GM23338 (cell line): ENCODE results near the gene RHOF. TPM values are rescaled to one million over a fixed set of nuclear protein-coding genes. Genes with fewer than 3 reads are reported as not detected.

Experiments
- ATAC-seq: fragments of 200-7000 bp; cut with Tn5 transposase; 3 replicates; pipeline ENCODE4 v1.9.1; 2020
- DNase-seq: peaks from one replicate; pipeline ENCODE4 v3.0.0-alpha.2; 2015; ENCODE audit warnings: low spot score
- H2AFZ ChIP-seq: fragments of 200-600 bp; sonication (generic); 2 replicates; pipeline ENCODE4 v1.8.0; 2016; ENCODE audit warnings: antibody characterized with exemption, mild to moderate bottlenecking, moderate library complexity
- H3F3A ChIP-seq: fragments of 200-600 bp; sonication (generic); replicated peaks from 2 replicates; pipeline ENCODE4 v1.8.0; 2017; ENCODE audit warnings: antibody characterized with exemption, mixed run types, low read depth
- H3K27ac ChIP-seq: fragments of 200-600 bp; sonication (generic); 2 replicates; pipeline ENCODE4 v1.6.1; 2016; ENCODE audit warnings: low read depth
- H3K27me3 ChIP-seq: fragments of 200-600 bp; sonication (generic); 2 replicates; pipeline ENCODE4 v1.8.0; 2016; ENCODE audit warnings: mild to moderate bottlenecking, mixed run types, moderate library complexity; ENCODE audit not compliant: insufficient read depth
- H3K36me3 ChIP-seq: fragments of 200-600 bp; sonication (generic); 2 replicates; pipeline ENCODE4 v1.8.0; 2016; ENCODE audit warnings: mild to moderate bottlenecking; ENCODE audit not compliant: insufficient read depth
- H3K4me1 ChIP-seq: fragments of 200-600 bp; sonication (generic); 2 replicates; pipeline ENCODE4 v1.8.0; 2016; ENCODE audit warnings: mild to moderate bottlenecking, moderate library complexity; ENCODE audit not compliant: insufficient read depth
- H3K4me2 ChIP-seq: fragments of 200-600 bp; sonication (generic); 2 replicates; pipeline ENCODE4 v1.7.1; 2017; ENCODE audit warnings: mixed run types
- H3K4me3 ChIP-seq: fragments of 200-600 bp; sonication (generic); 2 replicates; pipeline ENCODE4 v1.6.1; 2016; ENCODE audit warnings: mixed run types
- H3K79me2 ChIP-seq: fragments of 200-600 bp; sonication (generic); replicated peaks from 2 replicates; pipeline ENCODE4 v1.8.0; 2017; ENCODE audit warnings: mild to moderate bottlenecking; ENCODE audit not compliant: insufficient read depth
- H3K9me2 ChIP-seq: fragments of 200-600 bp; sonication (generic); 2 replicates; pipeline ENCODE4 v1.8.0; 2017; ENCODE audit not compliant: insufficient read depth
- H4K20me1 ChIP-seq: fragments of 200-600 bp; sonication (generic); replicated peaks from 2 replicates; pipeline ENCODE4 v1.8.0; 2017; ENCODE audit warnings: mild to moderate bottlenecking; ENCODE audit not compliant: insufficient read depth
- H3K27ac Mint-ChIP-seq: 2 replicates; pipeline ENCODE4 v1.8.0; 2020; ENCODE audit warnings: inconsistent platforms, mild to moderate bottlenecking, moderate library complexity, mixed read lengths
- H3K27me3 Mint-ChIP-seq: 3 replicates; pipeline ENCODE4 v1.8.0; 2022; ENCODE audit warnings: low read depth, mild to moderate bottlenecking, moderate library complexity, mixed read lengths, inconsistent platforms; ENCODE audit not compliant: insufficient read depth, poor library complexity
- H3K36me3 Mint-ChIP-seq: 3 replicates; pipeline ENCODE4 v1.8.0; 2021; ENCODE audit warnings: low read depth, mild to moderate bottlenecking, inconsistent platforms, moderate library complexity, mixed read lengths
- H3K4me1 Mint-ChIP-seq: 3 replicates; pipeline ENCODE4 v1.8.0; 2020; ENCODE audit warnings: mild to moderate bottlenecking, inconsistent platforms, mixed read lengths
- H3K4me3 Mint-ChIP-seq: 3 replicates; pipeline ENCODE4 v1.8.0; 2021; ENCODE audit warnings: moderate library complexity, mild to moderate bottlenecking, inconsistent platforms, mixed read lengths
- H3K9me3 Mint-ChIP-seq: 3 replicates; pipeline ENCODE4 v1.8.0; 2020; ENCODE audit warnings: moderate library complexity, mild to moderate bottlenecking, inconsistent platforms, mixed read lengths
- CREB1 ChIP-seq: fragments of 250-450 bp; sonication (Bioruptor Pico); IDR thresholded peaks from 2 replicates; pipeline ENCODE4 v1.5.0; 2020; ENCODE audit warnings: low read depth, mild to moderate bottlenecking, moderate library complexity
- CTCF ChIP-seq, 2 experiments: fragments of 200-600 bp in 1 of 2; sonication (generic) in 1 of 2; conservative IDR thresholded peaks; 2 replicates each; pipeline versions ENCODE4 v1.5.1 to v1.6.1; 2016 to 2017; ENCODE audit warnings: antibody characterized with exemption in 2 of 2, low read depth in 2 of 2, mild to moderate bottlenecking in 2 of 2, moderate library complexity in 1 of 2
- ETS1 ChIP-seq: IDR thresholded peaks from 2 replicates; pipeline ENCODE4 v1.6.1; 2016; ENCODE audit warnings: antibody characterized with exemption
- EZH2 ChIP-seq: fragments of 200-600 bp; sonication (generic); IDR thresholded peaks from one replicate; pipeline ENCODE4 v1.8.0; 2017; ENCODE audit warnings: antibody characterized with exemption, mild to moderate bottlenecking, low read depth; ENCODE audit not compliant: unreplicated experiment
- EZH2phosphoT487 ChIP-seq: fragments of 200-600 bp; sonication (generic); IDR thresholded peaks from one replicate; pipeline ENCODE4 v1.8.1; 2018; ENCODE audit warnings: antibody characterized with exemption; ENCODE audit not compliant: unreplicated experiment
- JUNB ChIP-seq: IDR thresholded peaks from one replicate; pipeline ENCODE4 v1.6.1; 2016; ENCODE audit warnings: antibody characterized with exemption; ENCODE audit not compliant: unreplicated experiment
- NANOG ChIP-seq: IDR thresholded peaks from 2 replicates; pipeline ENCODE4 v1.6.1; 2016; ENCODE audit warnings: antibody characterized with exemption, borderline replicate concordance
- POLR2AphosphoS5 ChIP-seq: IDR thresholded peaks from 2 replicates; pipeline ENCODE4 v1.6.1; 2016; ENCODE audit warnings: antibody characterized with exemption, low read depth
- REST ChIP-seq: IDR thresholded peaks from one replicate; pipeline ENCODE4 v1.6.1; 2018; ENCODE audit warnings: antibody characterized with exemption; ENCODE audit not compliant: unreplicated experiment
- STAT1 ChIP-seq: IDR thresholded peaks from one replicate; pipeline ENCODE4 v1.6.1; 2016; ENCODE audit warnings: antibody characterized with exemption; ENCODE audit not compliant: unreplicated experiment
- ZNF114 ChIP-seq: fragments of 250-450 bp; sonication (Bioruptor Pico); IDR thresholded peaks from 2 replicates; pipeline ENCODE4 v1.5.0; 2020; ENCODE audit warnings: mild to moderate bottlenecking, moderate library complexity
- ZNF331 ChIP-seq: fragments of 250-450 bp; sonication (Bioruptor Pico); IDR thresholded peaks from 2 replicates; pipeline ENCODE4 v1.5.0; 2020; ENCODE audit warnings: low read depth, mild to moderate bottlenecking, moderate library complexity
- ZNF462 ChIP-seq: fragments of 250-450 bp; sonication (Bioruptor Pico); IDR thresholded peaks from 2 replicates; pipeline ENCODE4 v1.5.0; 2020; ENCODE audit warnings: mild to moderate bottlenecking, moderate library complexity
- polyA plus RNA-seq: library from polyadenylated mRNA; unstranded; fragments of >200 nt; fragmentation: Nextera tagmentation; extraction: Ambion mirVana; gene quantifications from 2 replicates; pipeline ENCODE4 v1.2.1, GENCODE V29; 2016
- total RNA-seq: library from RNA; depleted of rRNA; stranded (reverse); fragments of >200 nt; shearing (Covaris generic); gene quantifications from 2 replicates; pipeline ENCODE4 v1.2.3, GENCODE V29; 2014

The RHOF gene
- total and polyA plus RNA-seq, 2 experiments from 2014 or later: 10.5 to 53.4 TPM

GRCh38 chr12:121838126-121838525, 44.6 kb upstream of the RHOF start:
- Mint-ChIP-seq H3K27ac (no peak overlapping the region), H3K4me1 (peaks cover 3% of the 10 kb centered on the region; the same call in 1 of the 3 replicates)
- no peak overlapping the region for H2AFZ ChIP-seq

More at GRCh38 chr12:121838126-121838525, 44.6 kb upstream of the RHOF start:
- no peaks in the 10 kb centered on the region; the same call in 2 of the 3 replicates for H3K36me3 Mint-ChIP-seq
- Histone ChIP-seq H3K79me2 (no peaks in the 10 kb centered on the region), H3K4me3 (no peak overlapping the region), H3K36me3 (no peaks in the 10 kb centered on the region), H4K20me1 (no peaks in the 10 kb centered on the region), H3K4me2 (no peak overlapping the region), H3K27me3 (no peaks in the 10 kb centered on the region), H3K4me1 (peaks cover 9% of the 10 kb centered on the region; the same call in 1 of the 2 replicates), H3F3A (peaks cover 7% of the 10 kb centered on the region; the same call in 1 of the 2 replicates), H3K27ac (no peak overlapping the region), H3K9me2 (no peaks in the 10 kb centered on the region)
- H3K27me3 Mint-ChIP-seq: peaks cover 16% of the 10 kb centered on the region
- no peak overlapping the region; the same call in 2 of the 3 replicates for H3K4me3 Mint-ChIP-seq
- H3K9me3 Mint-ChIP-seq: peaks cover 2% of the 10 kb centered on the region; the same call in 1 of the 3 replicates
- TF ChIP-seq EZH2 (no peak), CREB1 (CRISPR knock-in tag) (no peak), CTCF (conservative IDR thresholded peaks at IDR 0.05; ENCODE audit: low read depth in 2 of 2) (no peak), POLR2AphosphoS5 (no peak), ZNF462 (CRISPR knock-in tag) (no peak), ETS1 (no peak), ZNF331 (no peak), STAT1 (no peak), NANOG (no peak), JUNB (no peak), EZH2phosphoT487 (no peak), ZNF114 (CRISPR knock-in tag) (no peak), REST (no peak)
- DNase-seq: no peak
- no peak for ATAC-seq
